ENCODE data around the gene SUGCT.
"Not testable (repeated sequence)": the region's sequence is repeated elsewhere in the genome, so short reads cannot be mapped to it uniquely, and the experiment has no call there.

Gene SUGCT

GRCh38 chr7:40139891-40140290, 5.1 kb downstream of the SUGCT start:
- DNase-seq (ENCODE audit: low spot score), result not testable (repeated sequence)

GRCh38 chr7:40141916-40142315, 7.1 kb downstream of the SUGCT start:
- DNase-seq (ENCODE audit: low spot score), result not testable (repeated sequence)

- not testable (repeated sequence) for DNase-seq (ENCODE audit: low spot score)
Measured at GRCh38 chr7:40145596-40146130, 10.9 kb downstream of the SUGCT start.

GRCh38 chr7:40147371-40148246, 12.8 kb downstream of the SUGCT start:
- DNase-seq (ENCODE audit: low spot score), result no peak

- DNase-seq (ENCODE audit: low spot score), result not testable (repeated sequence)
Measured at GRCh38 chr7:40148247-40148580, 13.4 kb downstream of the SUGCT start.

- DNase-seq (ENCODE audit: low spot score), result no peak
Measured at GRCh38 chr7:40148671-40149070, 13.9 kb downstream of the SUGCT start.

- no peak for DNase-seq (ENCODE audit: low spot score)
Measured at GRCh38 chr7:40151504-40151903, 16.7 kb downstream of the SUGCT start.

- DNase-seq (ENCODE audit: low spot score), result no peak
Measured at GRCh38 chr7:40156988-40157387, 22.2 kb downstream of the SUGCT start.

GRCh38 chr7:40162516-40162915, 27.7 kb downstream of the SUGCT start:
- no peak for DNase-seq (ENCODE audit: low spot score)

GRCh38 chr7:40165216-40165615, 30.4 kb downstream of the SUGCT start:
- no peak for DNase-seq (ENCODE audit: low spot score)

GRCh38 chr7:40167291-40167690, 32.5 kb downstream of the SUGCT start:
- DNase-seq (ENCODE audit: low spot score), result no peak

- not testable (repeated sequence) for DNase-seq (ENCODE audit: low spot score)
Measured at GRCh38 chr7:40168266-40168665, 33.5 kb downstream of the SUGCT start.

- DNase-seq (ENCODE audit: low spot score), result not testable (repeated sequence)
Measured at GRCh38 chr7:40173121-40173520, 38.3 kb downstream of the SUGCT start.

GRCh38 chr7:40175256-40175655, 40.5 kb downstream of the SUGCT start:
- DNase-seq (ENCODE audit: low spot score), result not testable (repeated sequence)

- DNase-seq (ENCODE audit: low spot score), result no peak
Measured at GRCh38 chr7:40175725-40176510, 41.1 kb downstream of the SUGCT start.

GRCh38 chr7:40177071-40177470, 42.3 kb downstream of the SUGCT start:
- DNase-seq (ENCODE audit: low spot score), result no peak

GRCh38 chr7:40182452-40182851, 47.6 kb downstream of the SUGCT start:
- DNase-seq (ENCODE audit: low spot score), result no peak

- DNase-seq (ENCODE audit: low spot score), result no peak
Measured at GRCh38 chr7:40186586-40186985, 51.8 kb downstream of the SUGCT start.

- DNase-seq (ENCODE audit: low spot score), result no peak
Measured at GRCh38 chr7:40192036-40192435, 57.2 kb downstream of the SUGCT start.

GRCh38 chr7:40194745-40195144, 59.9 kb downstream of the SUGCT start:
- DNase-seq (ENCODE audit: low spot score), result no peak

GRCh38 chr7:40197527-40197926, 62.7 kb downstream of the SUGCT start:
- DNase-seq (ENCODE audit: low spot score), result no peak

- DNase-seq (ENCODE audit: low spot score), result no peak
Measured at GRCh38 chr7:40199076-40199802, 64.4 kb downstream of the SUGCT start.

Data from hematopoietic multipotent progenitor cell treated with erythropoietin and hydrocortisone succinate and interleukin-3 and kit ligand, for 17 days (in vitro differentiated cells).